HG03175 (cell line): ENCODE data around the gene EMX1.
A peak's percentile ranks its signal among the peaks of the same experiment; 100 is the strongest.

Source experiments
- ATAC-seq: cut with Tn5 transposase; IDR thresholded peaks from one replicate; pipeline ENCODE4 v1.9.1; 2021; ENCODE audit warnings: mild to moderate bottlenecking, moderate library complexity; ENCODE audit not compliant: unreplicated experiment

The EMX1 gene

GRCh38 chr2:72917138-72917876 lies at the start of gene EMX1:
TSS of gene EMX1 (plus strand) at chr2:72917519. CDS start at chr2:72917853, 334 bp downstream.
- no peak for ATAC-seq

GRCh38 chr2:72871060-72871459 lies 46.3 kb upstream of the EMX1 start:
- ATAC-seq: no peak

GRCh38 chr2:72871880-72872279 lies 45.4 kb upstream of the EMX1 start:
- ATAC-seq: no peak

GRCh38 chr2:72883356-72883962 lies 33.9 kb upstream of the EMX1 start:
- ATAC-seq: no peak

GRCh38 chr2:72886505-72887031 lies 30.8 kb upstream of the EMX1 start:
- ATAC-seq: no peak

GRCh38 chr2:72887032-72887739 lies 30.1 kb upstream of the EMX1 start, which contains the start of gene SPR:
TSS of gene SPR (plus strand) at chr2:72887408. CDS start at chr2:72887433, 25 bp downstream.
- ATAC-seq: peak; percentile 85

GRCh38 chr2:72887740-72888437 lies 29.4 kb upstream of the EMX1 start:
- ATAC-seq: peak; percentile 31

GRCh38 chr2:72888438-72889202 lies 28.7 kb upstream of the EMX1 start:
- no peak for ATAC-seq

- ATAC-seq: no peak
These were observed 27.3 kb upstream of the EMX1 start for GRCh38 chr2:72889991-72890390.

- no peak for ATAC-seq
These were observed 26.1 kb upstream of the EMX1 start for GRCh38 chr2:72891091-72891818.

- peak; percentile 56 for ATAC-seq
These were observed 24.7 kb upstream of the EMX1 start for GRCh38 chr2:72892506-72893173.

- ATAC-seq: peak; percentile 68
These were observed 23.6 kb upstream of the EMX1 start for GRCh38 chr2:72893594-72894319.

GRCh38 chr2:72894514-72894913 lies 22.8 kb upstream of the EMX1 start:
- no peak for ATAC-seq

GRCh38 chr2:72895154-72895553 lies 22.2 kb upstream of the EMX1 start:
- no peak for ATAC-seq

- ATAC-seq: no peak
These were observed 21.5 kb upstream of the EMX1 start for GRCh38 chr2:72895759-72896281.

GRCh38 chr2:72896446-72896845 lies 20.9 kb upstream of the EMX1 start:
- ATAC-seq: no peak

- ATAC-seq: no peak
These were observed 19.3 kb upstream of the EMX1 start for GRCh38 chr2:72897785-72898584.
